Measurements from ENCODE around the gene KRTAP5-1. TPM values are rescaled to one million over a fixed set of nuclear protein-coding genes. Genes with fewer than 3 reads are reported as not detected.
"Not testable (repeated sequence)": the region's sequence is repeated elsewhere in the genome, so short reads cannot be mapped to it uniquely, and the experiment has no call there.

The KRTAP5-1 gene
- total RNA-seq, 2 donors from 2014 or later, result not detected

- peak; percentile 52 for DNase-seq (ENCODE audit: low spot score)
- intact Hi-C loops (cut with DNase I), result no loop called here
These were observed 19.6 kb upstream of the KRTAP5-1 start for GRCh38 chr11:1604711-1605110.

- peak; percentile 69 for DNase-seq (ENCODE audit: low spot score)
- intact Hi-C loops (cut with DNase I), result no loop called here
These were observed 19.1 kb upstream of the KRTAP5-1 start for GRCh38 chr11:1604181-1604580.

GRCh38 chr11:1603629-1604028, 18.5 kb upstream of the KRTAP5-1 start:
- intact Hi-C loops (cut with DNase I), result no loop called here
- no peak for DNase-seq (ENCODE audit: low spot score)

- intact Hi-C loops (cut with DNase I), result not testable (repeated sequence)
These were observed 16.6 kb upstream of the KRTAP5-1 start for GRCh38 chr11:1601663-1602062.

GRCh38 chr11:1600626-1601025, 15.5 kb upstream of the KRTAP5-1 start:
- intact Hi-C loops (cut with DNase I), result no loop called here
- no peak for DNase-seq (ENCODE audit: low spot score)

More at GRCh38 chr11:1601663-1602062, 16.6 kb upstream of the KRTAP5-1 start:
- not testable (repeated sequence) for DNase-seq (ENCODE audit: low spot score)

- peak; percentile 5 for DNase-seq (ENCODE audit: low spot score)
- intact Hi-C loops (cut with DNase I), result no loop called here
These were observed 13.7 kb upstream of the KRTAP5-1 start for GRCh38 chr11:1598816-1599215.

- peak; percentile 2 for DNase-seq (ENCODE audit: low spot score)
- intact Hi-C loops (cut with DNase I), result not testable (repeated sequence)
These were observed 13.3 kb upstream of the KRTAP5-1 start for GRCh38 chr11:1598406-1598805.

GRCh38 chr11:1597994-1598380, 12.9 kb upstream of the KRTAP5-1 start, which contains the start of gene KRTAP5-2:
TSS of gene KRTAP5-2 (minus strand) at chr11:1598294. CDS start at chr11:1598250, 44 bp downstream.
- DNase-seq (ENCODE audit: low spot score), result peak; percentile 53
- intact Hi-C loops (cut with DNase I), result no loop called here

GRCh38 chr11:1597331-1597993, 12.4 kb upstream of the KRTAP5-1 start:
- intact Hi-C loops (cut with DNase I), result no loop called here
- peak; percentile 64 for DNase-seq (ENCODE audit: low spot score)

GRCh38 chr11:1596576-1597121, 11.6 kb upstream of the KRTAP5-1 start:
- peak; percentile 50 for DNase-seq (ENCODE audit: low spot score)
- intact Hi-C loops (cut with DNase I), result not testable (repeated sequence)

GRCh38 chr11:1595994-1596575, 11.0 kb upstream of the KRTAP5-1 start:
- intact Hi-C loops (cut with DNase I); DNase-seq (ENCODE audit: low spot score): not testable (repeated sequence)

GRCh38 chr11:1592628-1593027, 7.5 kb upstream of the KRTAP5-1 start:
- intact Hi-C loops (cut with DNase I), result no loop called here

GRCh38 chr11:1589996-1590395, 4.9 kb upstream of the KRTAP5-1 start:
- DNase-seq (ENCODE audit: low spot score), result peak; percentile 55
- intact Hi-C loops (cut with DNase I), result no loop called here

More at GRCh38 chr11:1592628-1593027, 7.5 kb upstream of the KRTAP5-1 start:
- no peak for DNase-seq (ENCODE audit: low spot score)

- intact Hi-C loops (cut with DNase I), result not testable (repeated sequence)
- peak; percentile 64 for DNase-seq (ENCODE audit: low spot score)
These were observed 4.3 kb upstream of the KRTAP5-1 start for GRCh38 chr11:1589191-1589963.

GRCh38 chr11:1586699-1587098, 1.6 kb upstream of the KRTAP5-1 start:
- peak; percentile 40 for DNase-seq (ENCODE audit: low spot score)
- intact Hi-C loops (cut with DNase I), result no loop called here

- peak; percentile 0 for DNase-seq (ENCODE audit: low spot score)
- intact Hi-C loops (cut with DNase I), result not testable (repeated sequence)
These were observed 2.2 kb downstream of the KRTAP5-1 start for GRCh38 chr11:1582909-1583308.

- intact Hi-C loops (cut with DNase I), result no loop called here
- peak; percentile 25 for DNase-seq (ENCODE audit: low spot score)
These were observed 3.1 kb downstream of the KRTAP5-1 start for GRCh38 chr11:1581976-1582375.

- intact Hi-C loops (cut with DNase I), result loop anchor here in 1 of 2 donors (1.0 kb wide), 1 partner anchor 32 kb away; no protein-coding TSS in a partner anchor
- peak; percentile 24 for DNase-seq (ENCODE audit: low spot score)
These were observed 8.3 kb downstream of the KRTAP5-1 start for GRCh38 chr11:1576825-1577224.

- peak; percentile 38 for DNase-seq (ENCODE audit: low spot score)
- intact Hi-C loops (cut with DNase I), result not testable (repeated sequence)
These were observed 9.3 kb downstream of the KRTAP5-1 start for GRCh38 chr11:1575756-1576155.

GRCh38 chr11:1574933-1575242, 10.2 kb downstream of the KRTAP5-1 start:
- intact Hi-C loops (cut with DNase I), result no loop called here
- DNase-seq (ENCODE audit: low spot score), result no peak

Data from posterior vena cava (tissue), 2 donors.